K562 (cell line): ENCODE results near the gene DPEP2NB. TPM values are rescaled to one million over a fixed set of nuclear protein-coding genes. Genes with fewer than 3 reads are reported as not detected.

Experiments
- ARID2 ChIP-seq: fragments of 450-650 bp; IDR thresholded peaks from 2 replicates; pipeline ENCODE4 v1.6.1; 2017; ENCODE audit warnings: antibody characterized with exemption, mild to moderate bottlenecking
- EZH2 ChIP-seq: IDR thresholded peaks from 2 replicates; pipeline ENCODE4 v1.6.1; 2012; ENCODE audit warnings: low read depth, mild to moderate bottlenecking, inconsistent platforms, low read length, borderline replicate concordance
- JUND ChIP-seq, 2 experiments: IDR thresholded peaks; 2 replicates in 1 of 2; 3 replicates in 1 of 2; pipeline ENCODE4 v1.6.1; 2011; ENCODE audit warnings: borderline replicate concordance in 2 of 2, low read depth in 2 of 2, low read length in 2 of 2, improper control_type of control experiment in 1 of 2, missing biosample characterization in 1 of 2, missing genetic modification characterization in 1 of 2, missing genetic modification reagents in 1 of 2
- KLF16 ChIP-seq: IDR thresholded peaks from 2 replicates; pipeline ENCODE4 v1.6.1; 2016; ENCODE audit warnings: antibody characterized with exemption
- PRPF4 ChIP-seq: fragments of 200-400 bp; formaldehyde crosslinking; IDR thresholded peaks from one replicate; pipeline ENCODE4 v1.6.1; 2017; ENCODE audit warnings: low read length, low read depth, mild to moderate bottlenecking; ENCODE audit not compliant: insufficient read depth, poor library complexity, severe bottlenecking
- RBM34 ChIP-seq: fragments of 200-400 bp; formaldehyde crosslinking; IDR thresholded peaks from 2 replicates; pipeline ENCODE4 v1.6.1; 2018; ENCODE audit warnings: low read length, borderline replicate concordance; ENCODE audit not compliant: insufficient read depth
- TGIF2 ChIP-seq: sonication (generic); formaldehyde crosslinking; IDR thresholded peaks from 2 replicates; pipeline ENCODE4 v1.8.1; 2022; ENCODE audit warnings: mild to moderate bottlenecking, missing genetic modification reagents, moderate library complexity
- XRCC3 ChIP-seq: fragments of 450-650 bp; IDR thresholded peaks from 2 replicates; pipeline ENCODE4 v1.6.1; 2017; ENCODE audit warnings: mild to moderate bottlenecking, moderate library complexity
- ZNF217 ChIP-seq: sonication (generic); formaldehyde crosslinking; IDR thresholded peaks from 2 replicates; pipeline ENCODE4 v1.8.0; 2022; ENCODE audit warnings: mild to moderate bottlenecking, missing genetic modification reagents
- polyA plus RNA-seq, 8 experiments: library from polyadenylated mRNA; depleted of rRNA in 4 of 8; stranded (reverse) in 5 of 8; unstranded in 3 of 8; fragments of >200 nt; fragmentation: Nextera tagmentation in 2 of 8; fragmentation: Illumina TruSeq in 1 of 8; extraction: Ambion mirVana in 2 of 8; extraction: Trizol in 1 of 8; gene quantifications; 2 replicates each; pipeline versions ENCODE4 v1.2.1 to v1.2.3, GENCODE V29; 2011 to 2014; ENCODE audit warnings: inconsistent platforms in 1 of 8, missing spikeins in 1 of 8
- total RNA-seq, 7 experiments: library from RNA; depleted of rRNA in 6 of 7; stranded (reverse); fragments of >200 nt in 6 of 7; fragmentation: Illumina TruSeq in 2 of 7; extraction: Trizol in 2 of 7; gene quantifications; 2 replicates each; pipeline versions ENCODE4 v1.2.1 to v1.2.3, GENCODE V29; 2011 to 2021; ENCODE audit warnings: low replicate concordance in 1 of 7
- TF ChIP-seq, protein P1 (sequence below): sonication (generic); formaldehyde crosslinking; IDR thresholded peaks from 2 replicates; pipeline ENCODE4 v1.8.0; 2022; ENCODE audit warnings: missing genetic modification reagents, mild to moderate bottlenecking, borderline replicate concordance
- TF ChIP-seq, protein P2 (sequence below): fragments of 250-450 bp; sonication (Bioruptor Pico); IDR thresholded peaks from 2 replicates; pipeline ENCODE4 v1.8.0; 2022; ENCODE audit warnings: inconsistent platforms, mild to moderate bottlenecking, moderate library complexity, borderline replicate concordance
- TF ChIP-seq, protein P3 (sequence below): fragments of 200-800 bp; sonication (Bioruptor generic); IDR thresholded peaks from 2 replicates; pipeline ENCODE4 v1.6.1; 2017; ENCODE audit warnings: missing genetic modification characterization, missing compliant biosample characterization
- TF ChIP-seq, protein P4 (sequence below): fragments of 250-450 bp; sonication (Bioruptor Pico); IDR thresholded peaks from 2 replicates; pipeline ENCODE4 v1.5.0; 2020; ENCODE audit warnings: mild to moderate bottlenecking, borderline replicate concordance
- TF ChIP-seq, protein P5 (sequence below): sonication (generic); formaldehyde crosslinking; IDR thresholded peaks from 2 replicates; pipeline ENCODE4 v1.9.0; 2022; ENCODE audit warnings: mild to moderate bottlenecking, missing genetic modification reagents
- TF ChIP-seq, protein P6 (sequence below): fragments of 450-650 bp; conservative IDR thresholded peaks from 2 replicates; pipeline ENCODE4 v1.6.1; 2016; ENCODE audit warnings: missing genetic modification characterization, low read depth, mild to moderate bottlenecking, missing compliant biosample characterization, moderate library complexity
- TF ChIP-seq, protein P7 (sequence below): sonication (generic); formaldehyde crosslinking; IDR thresholded peaks from 2 replicates; pipeline ENCODE4 v1.8.1; 2022; ENCODE audit warnings: missing genetic modification reagents

DPEP2NB gene
- total and polyA plus RNA-seq, 9 of the 15 experiments (the other 6 are each of a cell fraction or from before 2014, with no cell fraction given) = not detected

DNA sequence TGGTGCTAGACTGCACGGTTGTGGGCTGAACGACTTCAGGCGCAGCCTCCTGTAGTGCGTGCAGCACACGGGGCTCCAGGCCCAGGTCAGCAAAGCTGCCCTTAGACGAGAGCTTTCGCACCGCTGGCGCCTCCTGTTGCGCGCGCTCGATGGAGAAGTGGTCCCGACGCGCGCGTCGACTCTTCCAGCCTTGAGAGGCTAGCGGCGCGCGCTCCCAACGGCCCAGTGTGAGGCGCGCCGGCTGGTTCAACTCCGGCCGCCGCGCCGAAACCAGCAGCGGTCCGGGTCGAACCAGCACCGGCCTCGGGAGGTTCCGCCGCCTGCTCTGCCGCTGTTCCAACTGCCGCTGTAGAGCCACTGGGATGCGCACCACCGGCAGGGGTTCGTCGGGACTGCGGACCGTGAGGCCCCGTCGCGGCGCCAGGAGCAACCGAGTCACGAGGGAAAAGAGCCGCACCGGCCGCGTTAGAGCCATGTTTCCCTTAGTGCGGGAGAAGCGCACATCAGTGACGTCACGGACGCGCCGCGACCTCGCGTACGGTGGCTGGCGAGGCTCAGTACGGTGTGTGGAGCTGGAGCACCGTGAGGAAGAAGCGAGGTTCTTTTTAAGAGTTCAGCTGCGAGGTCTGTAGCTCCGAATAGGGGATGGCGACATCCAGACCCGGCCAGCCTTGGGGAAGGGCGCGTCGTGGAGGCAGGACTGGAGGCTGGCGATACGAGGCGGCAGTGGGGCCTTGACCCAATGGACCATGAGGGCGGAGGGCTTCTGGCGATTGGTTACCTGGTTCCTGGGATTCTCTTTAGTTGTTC lies 7.2 kb upstream of the DPEP2NB start, which contains the start of the genes DDX28 and DUS2 (continued):
- TF ChIP-seq, protein P1, sequence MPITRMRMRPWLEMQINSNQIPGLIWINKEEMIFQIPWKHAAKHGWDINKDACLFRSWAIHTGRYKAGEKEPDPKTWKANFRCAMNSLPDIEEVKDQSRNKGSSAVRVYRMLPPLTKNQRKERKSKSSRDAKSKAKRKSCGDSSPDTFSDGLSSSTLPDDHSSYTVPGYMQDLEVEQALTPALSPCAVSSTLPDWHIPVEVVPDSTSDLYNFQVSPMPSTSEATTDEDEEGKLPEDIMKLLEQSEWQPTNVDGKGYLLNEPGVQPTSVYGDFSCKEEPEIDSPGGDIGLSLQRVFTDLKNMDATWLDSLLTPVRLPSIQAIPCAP (CRISPR knock-in tag) = no peak
- TF ChIP-seq KLF16 (peak; percentile 81), TGIF2 (CRISPR knock-in tag) (no peak), EZH2 (no peak), JUND (IDR thresholded peaks at IDR 0.05; ENCODE audit: borderline replicate concordance, low read depth, low read length) (peak; percentile 82), JUND (tag; IDR thresholded peaks at IDR 0.05; ENCODE audit: borderline replicate concordance, low read depth, low read length) (peak; percentile 78; the same call in 2 of the 3 replicates), ARID2 (no peak), XRCC3 (no peak), PRPF4 (no peak), ZNF217 (no peak), RBM34 (no peak)
- TF ChIP-seq, protein P2, sequence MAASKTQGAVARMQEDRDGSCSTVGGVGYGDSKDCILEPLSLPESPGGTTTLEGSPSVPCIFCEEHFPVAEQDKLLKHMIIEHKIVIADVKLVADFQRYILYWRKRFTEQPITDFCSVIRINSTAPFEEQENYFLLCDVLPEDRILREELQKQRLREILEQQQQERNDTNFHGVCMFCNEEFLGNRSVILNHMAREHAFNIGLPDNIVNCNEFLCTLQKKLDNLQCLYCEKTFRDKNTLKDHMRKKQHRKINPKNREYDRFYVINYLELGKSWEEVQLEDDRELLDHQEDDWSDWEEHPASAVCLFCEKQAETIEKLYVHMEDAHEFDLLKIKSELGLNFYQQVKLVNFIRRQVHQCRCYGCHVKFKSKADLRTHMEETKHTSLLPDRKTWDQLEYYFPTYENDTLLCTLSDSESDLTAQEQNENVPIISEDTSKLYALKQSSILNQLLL (CRISPR knock-in tag) = no peak
- TF ChIP-seq, protein P3, sequence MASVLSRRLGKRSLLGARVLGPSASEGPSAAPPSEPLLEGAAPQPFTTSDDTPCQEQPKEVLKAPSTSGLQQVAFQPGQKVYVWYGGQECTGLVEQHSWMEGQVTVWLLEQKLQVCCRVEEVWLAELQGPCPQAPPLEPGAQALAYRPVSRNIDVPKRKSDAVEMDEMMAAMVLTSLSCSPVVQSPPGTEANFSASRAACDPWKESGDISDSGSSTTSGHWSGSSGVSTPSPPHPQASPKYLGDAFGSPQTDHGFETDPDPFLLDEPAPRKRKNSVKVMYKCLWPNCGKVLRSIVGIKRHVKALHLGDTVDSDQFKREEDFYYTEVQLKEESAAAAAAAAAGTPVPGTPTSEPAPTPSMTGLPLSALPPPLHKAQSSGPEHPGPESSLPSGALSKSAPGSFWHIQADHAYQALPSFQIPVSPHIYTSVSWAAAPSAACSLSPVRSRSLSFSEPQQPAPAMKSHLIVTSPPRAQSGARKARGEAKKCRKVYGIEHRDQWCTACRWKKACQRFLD (CRISPR knock-in tag) = peak; percentile 54; the same call in 1 of the 2 replicates
- TF ChIP-seq, protein P4, sequence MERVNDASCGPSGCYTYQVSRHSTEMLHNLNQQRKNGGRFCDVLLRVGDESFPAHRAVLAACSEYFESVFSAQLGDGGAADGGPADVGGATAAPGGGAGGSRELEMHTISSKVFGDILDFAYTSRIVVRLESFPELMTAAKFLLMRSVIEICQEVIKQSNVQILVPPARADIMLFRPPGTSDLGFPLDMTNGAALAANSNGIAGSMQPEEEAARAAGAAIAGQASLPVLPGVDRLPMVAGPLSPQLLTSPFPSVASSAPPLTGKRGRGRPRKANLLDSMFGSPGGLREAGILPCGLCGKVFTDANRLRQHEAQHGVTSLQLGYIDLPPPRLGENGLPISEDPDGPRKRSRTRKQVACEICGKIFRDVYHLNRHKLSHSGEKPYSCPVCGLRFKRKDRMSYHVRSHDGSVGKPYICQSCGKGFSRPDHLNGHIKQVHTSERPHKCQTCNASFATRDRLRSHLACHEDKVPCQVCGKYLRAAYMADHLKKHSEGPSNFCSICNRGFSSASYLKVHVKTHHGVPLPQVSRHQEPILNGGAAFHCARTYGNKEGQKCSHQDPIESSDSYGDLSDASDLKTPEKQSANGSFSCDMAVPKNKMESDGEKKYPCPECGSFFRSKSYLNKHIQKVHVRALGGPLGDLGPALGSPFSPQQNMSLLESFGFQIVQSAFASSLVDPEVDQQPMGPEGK (CRISPR knock-in tag) = no peak
- TF ChIP-seq, protein P5, sequence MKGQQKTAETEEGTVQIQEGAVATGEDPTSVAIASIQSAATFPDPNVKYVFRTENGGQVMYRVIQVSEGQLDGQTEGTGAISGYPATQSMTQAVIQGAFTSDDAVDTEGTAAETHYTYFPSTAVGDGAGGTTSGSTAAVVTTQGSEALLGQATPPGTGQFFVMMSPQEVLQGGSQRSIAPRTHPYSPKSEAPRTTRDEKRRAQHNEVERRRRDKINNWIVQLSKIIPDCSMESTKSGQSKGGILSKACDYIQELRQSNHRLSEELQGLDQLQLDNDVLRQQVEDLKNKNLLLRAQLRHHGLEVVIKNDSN (CRISPR knock-in tag) = no peak
- TF ChIP-seq, protein P6, sequence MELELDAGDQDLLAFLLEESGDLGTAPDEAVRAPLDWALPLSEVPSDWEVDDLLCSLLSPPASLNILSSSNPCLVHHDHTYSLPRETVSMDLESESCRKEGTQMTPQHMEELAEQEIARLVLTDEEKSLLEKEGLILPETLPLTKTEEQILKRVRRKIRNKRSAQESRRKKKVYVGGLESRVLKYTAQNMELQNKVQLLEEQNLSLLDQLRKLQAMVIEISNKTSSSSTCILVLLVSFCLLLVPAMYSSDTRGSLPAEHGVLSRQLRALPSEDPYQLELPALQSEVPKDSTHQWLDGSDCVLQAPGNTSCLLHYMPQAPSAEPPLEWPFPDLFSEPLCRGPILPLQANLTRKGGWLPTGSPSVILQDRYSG (tag) = no peak
- TF ChIP-seq, protein P7, sequence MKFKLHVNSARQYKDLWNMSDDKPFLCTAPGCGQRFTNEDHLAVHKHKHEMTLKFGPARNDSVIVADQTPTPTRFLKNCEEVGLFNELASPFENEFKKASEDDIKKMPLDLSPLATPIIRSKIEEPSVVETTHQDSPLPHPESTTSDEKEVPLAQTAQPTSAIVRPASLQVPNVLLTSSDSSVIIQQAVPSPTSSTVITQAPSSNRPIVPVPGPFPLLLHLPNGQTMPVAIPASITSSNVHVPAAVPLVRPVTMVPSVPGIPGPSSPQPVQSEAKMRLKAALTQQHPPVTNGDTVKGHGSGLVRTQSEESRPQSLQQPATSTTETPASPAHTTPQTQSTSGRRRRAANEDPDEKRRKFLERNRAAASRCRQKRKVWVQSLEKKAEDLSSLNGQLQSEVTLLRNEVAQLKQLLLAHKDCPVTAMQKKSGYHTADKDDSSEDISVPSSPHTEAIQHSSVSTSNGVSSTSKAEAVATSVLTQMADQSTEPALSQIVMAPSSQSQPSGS = no peak
